ENCODE data around the gene SHROOM3. TPM values are rescaled to one million over a fixed set of nuclear protein-coding genes. Genes with fewer than 3 reads are reported as not detected.

SHROOM3 gene
- total and polyA plus RNA-seq, 8 donors, result 13.5 to 96.9 (median 16.9) TPM

DNA sequence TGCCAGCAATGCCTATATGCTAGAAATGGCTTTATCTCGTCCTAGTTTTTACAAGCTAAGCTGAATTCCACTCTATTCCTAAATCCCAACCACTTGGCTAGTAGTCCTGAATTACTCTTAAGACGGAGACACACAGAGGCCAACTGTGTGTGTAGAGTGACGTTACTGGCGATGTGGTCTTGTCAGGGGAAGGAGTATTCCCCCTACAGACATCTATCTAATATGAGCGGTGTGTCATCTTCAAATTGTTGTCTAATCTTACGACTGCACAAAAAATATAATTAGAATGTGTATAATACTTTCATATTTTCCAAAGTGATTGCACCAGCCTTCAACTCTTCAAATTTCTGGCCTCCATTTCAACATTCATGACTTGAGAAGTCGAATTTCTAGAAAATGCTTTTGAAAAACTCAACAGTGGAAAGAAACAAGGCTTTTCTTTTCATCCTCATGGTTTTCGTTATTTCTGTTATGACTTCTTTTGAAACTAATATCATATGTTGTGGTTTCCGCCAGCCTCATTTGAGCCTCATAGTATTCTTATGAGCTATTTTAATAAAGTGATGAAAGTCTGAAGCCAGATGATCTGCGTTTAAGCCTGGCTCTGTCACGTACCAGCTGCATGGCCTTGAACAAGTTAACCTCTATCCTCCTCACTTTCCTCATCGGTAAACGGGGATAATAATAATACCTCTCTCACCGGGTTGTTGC lies 330.6 kb downstream of the SHROOM3 start:
- DNase-seq, result peak in 2 of 4 donors; percentile 51 to 53
- Histone ChIP-seq H3K27ac (peak overlapping the region in 1 of 2 donors; percentile 64), H3K36me3 (peaks cover 0 to 3% of the 10 kb centered on the region in 2 donors), H3K9me3 (no peaks in the 10 kb centered on the region), H3K4me1 (no peaks in the 10 kb centered on the region), H3K4me3 (no peak overlapping the region), H3K27me3 (no peaks in the 10 kb centered on the region)
- peak; percentile 56 for ATAC-seq
- intact Hi-C loops (cut with DNase I), result no loop called here
- TF ChIP-seq, protein P1, sequence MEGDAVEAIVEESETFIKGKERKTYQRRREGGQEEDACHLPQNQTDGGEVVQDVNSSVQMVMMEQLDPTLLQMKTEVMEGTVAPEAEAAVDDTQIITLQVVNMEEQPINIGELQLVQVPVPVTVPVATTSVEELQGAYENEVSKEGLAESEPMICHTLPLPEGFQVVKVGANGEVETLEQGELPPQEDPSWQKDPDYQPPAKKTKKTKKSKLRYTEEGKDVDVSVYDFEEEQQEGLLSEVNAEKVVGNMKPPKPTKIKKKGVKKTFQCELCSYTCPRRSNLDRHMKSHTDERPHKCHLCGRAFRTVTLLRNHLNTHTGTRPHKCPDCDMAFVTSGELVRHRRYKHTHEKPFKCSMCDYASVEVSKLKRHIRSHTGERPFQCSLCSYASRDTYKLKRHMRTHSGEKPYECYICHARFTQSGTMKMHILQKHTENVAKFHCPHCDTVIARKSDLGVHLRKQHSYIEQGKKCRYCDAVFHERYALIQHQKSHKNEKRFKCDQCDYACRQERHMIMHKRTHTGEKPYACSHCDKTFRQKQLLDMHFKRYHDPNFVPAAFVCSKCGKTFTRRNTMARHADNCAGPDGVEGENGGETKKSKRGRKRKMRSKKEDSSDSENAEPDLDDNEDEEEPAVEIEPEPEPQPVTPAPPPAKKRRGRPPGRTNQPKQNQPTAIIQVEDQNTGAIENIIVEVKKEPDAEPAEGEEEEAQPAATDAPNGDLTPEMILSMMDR (IDR thresholded peaks at IDR 0.05), result no peak

DNA sequence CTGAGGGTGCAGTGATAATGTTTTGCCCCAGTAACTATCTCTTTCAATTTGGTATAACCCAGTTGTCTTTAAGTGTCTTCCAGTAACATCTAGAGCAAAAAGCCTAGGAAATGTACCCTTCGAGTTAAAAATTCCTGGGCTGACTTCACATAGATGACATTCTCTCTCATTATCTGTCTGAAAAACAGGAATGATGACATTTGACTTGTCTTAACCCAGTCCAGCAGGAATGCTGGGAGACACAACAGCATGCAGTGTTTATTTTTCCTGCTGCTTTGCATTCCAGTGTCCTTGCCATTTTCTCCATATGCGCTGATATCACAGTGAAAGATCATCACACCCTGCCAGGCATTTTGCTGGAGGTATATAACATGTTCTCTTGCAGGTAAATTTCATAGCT lies 333.0 kb downstream of the SHROOM3 start:
- intact Hi-C loops (cut with DNase I), result no loop called here
- Histone ChIP-seq H3K27ac (no peak overlapping the region), H3K36me3 (peaks cover 0 to 19% of the 10 kb centered on the region in 2 donors), H3K4me3 (no peak overlapping the region), H3K27me3 (no peaks in the 10 kb centered on the region), H3K9me3 (no peaks in the 10 kb centered on the region), H3K4me1 (no peaks in the 10 kb centered on the region)
- TF ChIP-seq, protein P1 (IDR thresholded peaks at IDR 0.05), result no peak
- ATAC-seq, result no peak
- no peak for DNase-seq

DNA sequence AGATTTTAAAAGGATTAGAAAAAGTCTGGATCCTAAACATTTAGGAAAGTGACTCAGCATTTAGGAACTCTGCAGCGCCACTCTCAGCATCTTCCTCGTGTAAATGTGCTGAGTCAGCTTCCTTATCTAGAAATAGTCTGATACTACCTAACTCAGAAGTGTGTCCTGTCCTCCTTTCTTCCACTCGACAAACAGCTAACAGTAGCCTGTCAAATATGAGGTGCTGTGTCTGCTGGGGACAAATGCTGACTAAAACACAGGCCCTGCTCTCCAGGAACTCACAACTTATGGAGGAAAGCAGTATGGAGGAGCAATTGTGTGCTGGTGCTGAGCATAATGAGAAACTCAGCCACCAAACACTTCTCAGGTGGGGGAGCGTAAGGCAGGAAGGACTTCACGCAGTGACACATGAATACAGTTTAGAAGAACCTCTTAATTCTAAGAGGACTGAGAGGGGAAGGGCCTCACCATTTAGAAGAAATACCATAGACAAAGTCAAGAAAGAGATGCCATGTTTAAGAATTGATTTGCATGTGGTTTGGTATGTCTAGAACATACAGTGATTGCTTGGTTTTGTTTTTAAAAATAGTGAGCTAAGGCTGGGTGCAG lies 337.6 kb downstream of the SHROOM3 start:
- peaks cover 0 to 19% of the 10 kb centered on the region in 2 donors for H3K36me3 ChIP-seq
- H3K4me3 ChIP-seq, result no peak overlapping the region
- TF ChIP-seq, protein P1 (IDR thresholded peaks at IDR 0.05), result no peak
- H3K9me3 ChIP-seq, result no peaks in the 10 kb centered on the region
- ATAC-seq, result peak; percentile 49
- no peak for DNase-seq
- no peak overlapping the region for H3K27ac ChIP-seq
- intact Hi-C loops (cut with DNase I), result no loop called here
- H3K4me1 ChIP-seq, result no peaks in the 10 kb centered on the region
- H3K27me3 ChIP-seq, result no peaks in the 10 kb centered on the region

DNA sequence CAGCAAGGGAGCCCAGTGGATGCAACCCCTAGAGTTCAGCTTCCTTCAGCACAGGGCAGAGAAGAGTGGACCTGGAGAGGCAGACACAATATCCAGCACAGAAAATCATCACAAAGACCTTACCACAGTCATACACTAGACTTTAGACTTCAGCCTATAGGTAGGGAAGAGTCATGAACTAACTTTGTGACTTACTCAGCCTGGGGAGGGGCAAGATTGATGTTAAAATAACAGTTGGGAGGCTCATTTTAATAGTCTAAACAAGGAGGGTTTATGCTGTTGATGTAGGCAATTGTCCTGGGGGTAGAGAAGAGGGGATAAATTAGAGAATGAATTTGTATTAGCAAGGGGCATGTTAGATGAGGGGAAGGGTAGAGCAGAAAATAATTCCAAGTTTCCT lies 338.7 kb downstream of the SHROOM3 start:
- no peaks in the 10 kb centered on the region for H3K27me3 ChIP-seq
- no peak overlapping the region for H3K4me3 ChIP-seq
- no peaks in the 10 kb centered on the region for H3K9me3 ChIP-seq
- peaks cover 0 to 19% of the 10 kb centered on the region in 2 donors for H3K36me3 ChIP-seq
- ATAC-seq, result no peak
- TF ChIP-seq, protein P1 (IDR thresholded peaks at IDR 0.05), result no peak
- H3K4me1 ChIP-seq, result no peaks in the 10 kb centered on the region
- H3K27ac ChIP-seq, result no peak overlapping the region
- intact Hi-C loops (cut with DNase I), result no loop called here
- DNase-seq, result no peak

DNA sequence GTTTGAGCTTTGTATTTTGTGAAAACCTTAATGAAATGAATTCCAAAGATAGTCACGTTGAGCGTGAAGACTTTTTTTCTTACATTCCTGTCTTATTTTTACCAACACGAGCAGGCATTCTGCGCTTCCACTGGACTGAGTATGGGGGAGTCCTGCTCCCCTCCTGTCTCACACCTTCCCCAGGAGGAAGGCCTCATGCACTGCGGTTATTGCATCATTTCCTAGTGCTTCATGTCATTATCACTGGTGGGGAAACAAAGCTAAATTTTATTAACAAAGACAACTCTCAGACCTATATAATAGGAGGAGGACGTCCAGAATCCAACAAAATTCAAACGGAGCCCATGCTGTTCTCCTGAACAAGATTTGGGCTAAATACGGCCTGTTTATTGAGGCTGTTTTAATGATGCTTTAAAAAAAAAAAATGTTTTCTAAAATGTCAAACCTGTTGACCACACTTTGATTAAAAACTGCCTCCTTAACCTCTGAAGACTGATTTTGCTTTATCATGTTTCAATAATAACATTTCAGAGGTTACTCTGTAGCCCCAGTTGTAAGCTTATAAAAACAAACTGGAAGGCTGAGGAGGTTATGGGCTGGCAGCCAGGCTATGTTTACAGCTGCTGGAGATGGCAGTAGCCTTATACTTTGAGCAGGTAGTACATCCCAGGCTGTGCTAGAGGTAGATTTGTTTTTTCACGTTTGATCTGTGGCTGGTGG lies 344.9 kb downstream of the SHROOM3 start:
- Histone ChIP-seq H3K27me3 (no peaks in the 10 kb centered on the region), H3K4me1 (no peaks in the 10 kb centered on the region), H3K27ac (no peak overlapping the region), H3K36me3 (no peaks in the 10 kb centered on the region), H3K4me3 (no peak overlapping the region), H3K9me3 (no peaks in the 10 kb centered on the region)
- ATAC-seq (no peak), DNase-seq (no peak)
- intact Hi-C loops (cut with DNase I), result no loop called here
- TF ChIP-seq, protein P1 (IDR thresholded peaks at IDR 0.05), result no peak

All from left lung (tissue), 10 donors.